ENCODE results near the gene XRN1.

DNA sequence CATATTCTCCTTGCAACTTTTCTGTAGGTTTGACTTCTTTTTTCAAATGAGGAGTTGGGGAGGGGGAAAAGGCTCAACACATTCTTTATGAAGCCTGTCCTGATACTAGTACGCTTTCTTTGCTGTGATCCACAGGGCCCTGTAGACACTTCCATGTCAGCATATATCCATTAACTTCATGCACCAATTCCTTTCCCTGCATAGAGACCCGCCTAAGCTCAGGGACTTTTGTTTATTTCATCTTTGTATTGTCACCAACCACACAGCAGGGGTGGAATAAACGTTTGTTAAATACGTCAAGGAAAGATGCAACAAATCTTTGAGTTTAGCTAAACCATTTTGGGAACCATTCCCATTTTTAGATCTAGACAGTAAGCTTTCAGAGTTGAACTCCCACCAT is 179.4 kb downstream of the XRN1 start:
- TF ChIP-seq POLR2AphosphoS5 (IDR thresholded peaks at IDR 0.05; ENCODE audit: borderline replicate concordance, low read depth, low read length) (no peak), EZH2 (IDR thresholded peaks at IDR 0.05) (no peak)
